IPS-20b (cell line): ENCODE data around the gene CADPS.

Source experiments
- H3K27ac ChIP-seq: one replicate; pipeline ENCODE4 v1.5.1; 2013; ENCODE audit warnings: low read length
- H3K27me3 ChIP-seq: 2 replicates; pipeline ENCODE4 v1.6.1; 2013; ENCODE audit warnings: mild to moderate bottlenecking, low read length, inconsistent platforms; ENCODE audit not compliant: insufficient read depth
- H3K36me3 ChIP-seq: 2 replicates; pipeline ENCODE4 v1.6.1; 2013; ENCODE audit warnings: low read depth, mild to moderate bottlenecking, inconsistent platforms, low read length, moderate library complexity; ENCODE audit not compliant: insufficient read depth
- H3K4me1 ChIP-seq: 2 replicates; pipeline ENCODE4 v1.6.1; 2013; ENCODE audit warnings: mild to moderate bottlenecking, control low read depth, inconsistent platforms, low read length, moderate library complexity; ENCODE audit not compliant: insufficient read depth
- H3K4me3 ChIP-seq: 2 replicates; pipeline ENCODE4 v1.5.1; 2013; ENCODE audit warnings: mild to moderate bottlenecking, low read length, inconsistent platforms
- H3K9ac ChIP-seq: 2 replicates; pipeline ENCODE4 v1.6.1; 2013; ENCODE audit warnings: low read depth, mild to moderate bottlenecking, inconsistent platforms, low read length, moderate library complexity
- H3K9me3 ChIP-seq: 2 replicates; pipeline ENCODE4 v1.6.1; 2013; ENCODE audit warnings: mild to moderate bottlenecking, low read depth, low read length, inconsistent platforms; ENCODE audit not compliant: insufficient read depth

The CADPS gene

GRCh38 chr3:62872318-62872717 is 2.9 kb downstream of the CADPS start:
- Histone ChIP-seq H3K4me1 (peaks cover 5% of the 10 kb centered on the region; the same call in 1 of the 2 replicates), H3K27me3 (peaks cover 11% of the 10 kb centered on the region), H3K4me3 (no peak overlapping the region), H3K9ac (no peak overlapping the region), H3K9me3 (no peaks in the 10 kb centered on the region), H3K27ac (no peak overlapping the region), H3K36me3 (no peaks in the 10 kb centered on the region)

GRCh38 chr3:62870321-62870720 is 4.9 kb downstream of the CADPS start:
- Histone ChIP-seq H3K9ac (no peak overlapping the region), H3K9me3 (no peaks in the 10 kb centered on the region), H3K4me1 (peaks cover 5% of the 10 kb centered on the region; the same call in 1 of the 2 replicates), H3K27me3 (peaks cover 4% of the 10 kb centered on the region), H3K27ac (no peak overlapping the region), H3K4me3 (no peak overlapping the region), H3K36me3 (no peaks in the 10 kb centered on the region)

GRCh38 chr3:62863648-62864047 is 11.6 kb downstream of the CADPS start:
- Histone ChIP-seq H3K4me1 (peaks cover 17% of the 10 kb centered on the region), H3K4me3 (no peak overlapping the region), H3K36me3 (no peaks in the 10 kb centered on the region), H3K27me3 (no peaks in the 10 kb centered on the region), H3K27ac (no peak overlapping the region), H3K9me3 (no peaks in the 10 kb centered on the region), H3K9ac (no peak overlapping the region)

GRCh38 chr3:62859203-62859791 is 15.9 kb downstream of the CADPS start:
- Histone ChIP-seq H3K4me3 (no peak overlapping the region), H3K36me3 (no peaks in the 10 kb centered on the region), H3K27ac (no peak overlapping the region), H3K9ac (no peak overlapping the region), H3K9me3 (no peaks in the 10 kb centered on the region), H3K4me1 (peaks cover 28% of the 10 kb centered on the region), H3K27me3 (no peaks in the 10 kb centered on the region)

- Histone ChIP-seq H3K36me3 (no peaks in the 10 kb centered on the region), H3K9ac (no peak overlapping the region), H3K4me3 (no peak overlapping the region), H3K27ac (no peak overlapping the region), H3K9me3 (no peaks in the 10 kb centered on the region), H3K27me3 (no peaks in the 10 kb centered on the region), H3K4me1 (no peaks in the 10 kb centered on the region)
Observed at GRCh38 chr3:62845996-62846395, 29.2 kb downstream of the CADPS start.

- Histone ChIP-seq H3K27me3 (no peaks in the 10 kb centered on the region), H3K27ac (no peak overlapping the region), H3K36me3 (no peaks in the 10 kb centered on the region), H3K4me3 (no peak overlapping the region), H3K9me3 (no peaks in the 10 kb centered on the region), H3K4me1 (no peaks in the 10 kb centered on the region), H3K9ac (no peak overlapping the region)
Observed at GRCh38 chr3:62843508-62843907, 31.7 kb downstream of the CADPS start.

GRCh38 chr3:62839748-62840147 is 35.5 kb downstream of the CADPS start:
- H3K27ac ChIP-seq = no peak overlapping the region
- no peaks in the 10 kb centered on the region for H3K9me3 ChIP-seq
- no peak overlapping the region for H3K9ac ChIP-seq
- no peaks in the 10 kb centered on the region for H3K36me3 ChIP-seq
- H3K27me3 ChIP-seq = no peaks in the 10 kb centered on the region
- no peak overlapping the region for H3K4me3 ChIP-seq
- H3K4me1 ChIP-seq = no peaks in the 10 kb centered on the region

GRCh38 chr3:62837145-62837787 is 38.0 kb downstream of the CADPS start:
- Histone ChIP-seq H3K27me3 (no peaks in the 10 kb centered on the region), H3K9me3 (no peaks in the 10 kb centered on the region), H3K27ac (no peak overlapping the region), H3K4me1 (no peaks in the 10 kb centered on the region), H3K36me3 (no peaks in the 10 kb centered on the region), H3K9ac (no peak overlapping the region), H3K4me3 (no peak overlapping the region)

GRCh38 chr3:62835554-62836236 is 39.5 kb downstream of the CADPS start:
- no peaks in the 10 kb centered on the region for H3K9me3 ChIP-seq
- no peaks in the 10 kb centered on the region for H3K36me3 ChIP-seq
- H3K4me3 ChIP-seq = no peak overlapping the region
- no peaks in the 10 kb centered on the region for H3K27me3 ChIP-seq
- no peak overlapping the region for H3K9ac ChIP-seq
- no peaks in the 10 kb centered on the region for H3K4me1 ChIP-seq
- H3K27ac ChIP-seq = no peak overlapping the region

GRCh38 chr3:62833538-62833937 is 41.7 kb downstream of the CADPS start:
- Histone ChIP-seq H3K36me3 (no peaks in the 10 kb centered on the region), H3K9me3 (no peaks in the 10 kb centered on the region), H3K27ac (no peak overlapping the region), H3K4me3 (no peak overlapping the region), H3K4me1 (no peaks in the 10 kb centered on the region), H3K27me3 (no peaks in the 10 kb centered on the region), H3K9ac (no peak overlapping the region)

GRCh38 chr3:62832553-62832952 is 42.7 kb downstream of the CADPS start:
- Histone ChIP-seq H3K27me3 (no peaks in the 10 kb centered on the region), H3K27ac (no peak overlapping the region), H3K36me3 (no peaks in the 10 kb centered on the region), H3K4me1 (no peaks in the 10 kb centered on the region), H3K9ac (no peak overlapping the region), H3K4me3 (no peak overlapping the region), H3K9me3 (no peaks in the 10 kb centered on the region)

GRCh38 chr3:62830727-62831322 is 44.4 kb downstream of the CADPS start:
- Histone ChIP-seq H3K27me3 (no peaks in the 10 kb centered on the region), H3K9ac (no peak overlapping the region), H3K4me1 (no peaks in the 10 kb centered on the region), H3K27ac (no peak overlapping the region), H3K4me3 (no peak overlapping the region), H3K9me3 (no peaks in the 10 kb centered on the region), H3K36me3 (no peaks in the 10 kb centered on the region)
